WTC11 (cell line): Measurements from ENCODE around the gene COX5A.

Experiments used
- ATF1 ChIP-seq: sonication (generic); formaldehyde crosslinking; IDR thresholded peaks from 2 replicates; pipeline ENCODE4 v1.8.1; 2023; ENCODE audit warnings: mild to moderate bottlenecking, moderate library complexity, missing genetic modification reagents
- CREB1 ChIP-seq: sonication (generic); formaldehyde crosslinking; IDR thresholded peaks from 2 replicates; pipeline ENCODE4 v1.8.0; 2023; ENCODE audit warnings: mild to moderate bottlenecking, missing genetic modification reagents
- CTCF ChIP-seq: fragments of 200-600 bp; IDR thresholded peaks from 2 replicates; pipeline ENCODE4 v1.8.0; 2022; ENCODE audit warnings: antibody characterized with exemption
- ESRRA ChIP-seq: sonication (generic); formaldehyde crosslinking; IDR thresholded peaks from 2 replicates; pipeline ENCODE4 v1.8.1; 2022; ENCODE audit warnings: mild to moderate bottlenecking, missing genetic modification reagents, borderline replicate concordance
- JAZF1 ChIP-seq: fragments of 250-450 bp; sonication (Bioruptor Pico); IDR thresholded peaks from 2 replicates; pipeline ENCODE4 v1.9.0; 2021; ENCODE audit warnings: moderate library complexity, mild to moderate bottlenecking, inconsistent platforms
- NFE2L1 ChIP-seq: sonication (generic); formaldehyde crosslinking; IDR thresholded peaks from 2 replicates; pipeline ENCODE4 v1.8.1; 2023; ENCODE audit warnings: missing genetic modification reagents
- NR3C1 ChIP-seq: sonication (generic); formaldehyde crosslinking; conservative IDR thresholded peaks from 2 replicates; pipeline ENCODE4 v1.8.1; 2023; ENCODE audit warnings: low read depth, mild to moderate bottlenecking, missing genetic modification reagents
- ZBTB21 ChIP-seq: sonication (generic); formaldehyde crosslinking; IDR thresholded peaks from 2 replicates; pipeline ENCODE4 v1.8.1; 2023; ENCODE audit warnings: mild to moderate bottlenecking, missing genetic modification reagents, borderline replicate concordance
- ZNF416 ChIP-seq: fragments of 250-450 bp; sonication (Bioruptor Pico); IDR thresholded peaks from 2 replicates; pipeline ENCODE4 v1.9.0; 2021; ENCODE audit warnings: mild to moderate bottlenecking, inconsistent platforms
- TF ChIP-seq, protein P1 (sequence below): sonication (generic); formaldehyde crosslinking; IDR thresholded peaks from 2 replicates; pipeline ENCODE4 v1.8.1; 2022; ENCODE audit warnings: low read depth, missing genetic modification reagents, borderline replicate concordance
- TF ChIP-seq, protein P2 (sequence below): sonication (generic); formaldehyde crosslinking; IDR thresholded peaks from 2 replicates; pipeline ENCODE4 v1.8.1; 2022; ENCODE audit warnings: mild to moderate bottlenecking, missing genetic modification reagents, moderate library complexity, borderline replicate concordance

DNA sequence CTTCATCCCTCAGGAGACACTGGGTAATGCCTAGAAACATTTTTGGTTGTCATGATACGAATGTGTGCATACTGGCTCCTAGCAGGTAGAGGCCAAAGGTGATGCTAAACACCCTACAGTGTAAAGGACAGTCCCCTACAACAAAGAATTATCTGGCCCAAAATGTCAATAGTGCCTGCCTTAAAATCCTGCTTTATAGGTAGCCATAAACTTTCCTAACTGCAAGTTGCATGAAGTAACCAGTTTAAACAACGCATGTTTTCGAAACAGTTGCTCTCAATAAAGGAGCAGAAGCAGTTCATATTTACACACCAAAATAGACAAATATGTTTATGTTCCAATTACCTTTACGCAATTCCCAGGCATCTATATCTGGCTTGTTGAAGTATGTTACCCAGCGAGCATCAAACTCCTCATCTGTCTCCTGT lies 9.1 kb downstream of the COX5A start:
- TF ChIP-seq NR3C1 (CRISPR knock-in tag) (no peak), CTCF (no peak), ESRRA (CRISPR knock-in tag) (no peak), CREB1 (CRISPR knock-in tag) (no peak), ZNF416 (no peak), JAZF1 (CRISPR knock-in tag) (no peak), ATF1 (CRISPR knock-in tag) (no peak), ZBTB21 (CRISPR knock-in tag) (no peak), NFE2L1 (CRISPR knock-in tag) (no peak)
- TF ChIP-seq, protein P1, sequence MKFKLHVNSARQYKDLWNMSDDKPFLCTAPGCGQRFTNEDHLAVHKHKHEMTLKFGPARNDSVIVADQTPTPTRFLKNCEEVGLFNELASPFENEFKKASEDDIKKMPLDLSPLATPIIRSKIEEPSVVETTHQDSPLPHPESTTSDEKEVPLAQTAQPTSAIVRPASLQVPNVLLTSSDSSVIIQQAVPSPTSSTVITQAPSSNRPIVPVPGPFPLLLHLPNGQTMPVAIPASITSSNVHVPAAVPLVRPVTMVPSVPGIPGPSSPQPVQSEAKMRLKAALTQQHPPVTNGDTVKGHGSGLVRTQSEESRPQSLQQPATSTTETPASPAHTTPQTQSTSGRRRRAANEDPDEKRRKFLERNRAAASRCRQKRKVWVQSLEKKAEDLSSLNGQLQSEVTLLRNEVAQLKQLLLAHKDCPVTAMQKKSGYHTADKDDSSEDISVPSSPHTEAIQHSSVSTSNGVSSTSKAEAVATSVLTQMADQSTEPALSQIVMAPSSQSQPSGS (CRISPR knock-in tag) = no peak
- TF ChIP-seq, protein P2, sequence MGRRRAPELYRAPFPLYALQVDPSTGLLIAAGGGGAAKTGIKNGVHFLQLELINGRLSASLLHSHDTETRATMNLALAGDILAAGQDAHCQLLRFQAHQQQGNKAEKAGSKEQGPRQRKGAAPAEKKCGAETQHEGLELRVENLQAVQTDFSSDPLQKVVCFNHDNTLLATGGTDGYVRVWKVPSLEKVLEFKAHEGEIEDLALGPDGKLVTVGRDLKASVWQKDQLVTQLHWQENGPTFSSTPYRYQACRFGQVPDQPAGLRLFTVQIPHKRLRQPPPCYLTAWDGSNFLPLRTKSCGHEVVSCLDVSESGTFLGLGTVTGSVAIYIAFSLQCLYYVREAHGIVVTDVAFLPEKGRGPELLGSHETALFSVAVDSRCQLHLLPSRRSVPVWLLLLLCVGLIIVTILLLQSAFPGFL (CRISPR knock-in tag) = no peak
